HG02610 (cell line): ENCODE results near the gene MAD1L1.

Source experiments
- ATAC-seq: cut with Tn5 transposase; IDR thresholded peaks from one replicate; pipeline ENCODE4 v1.9.1; 2021; ENCODE audit warnings: mild to moderate bottlenecking, moderate library complexity; ENCODE audit not compliant: unreplicated experiment

Gene MAD1L1

DNA sequence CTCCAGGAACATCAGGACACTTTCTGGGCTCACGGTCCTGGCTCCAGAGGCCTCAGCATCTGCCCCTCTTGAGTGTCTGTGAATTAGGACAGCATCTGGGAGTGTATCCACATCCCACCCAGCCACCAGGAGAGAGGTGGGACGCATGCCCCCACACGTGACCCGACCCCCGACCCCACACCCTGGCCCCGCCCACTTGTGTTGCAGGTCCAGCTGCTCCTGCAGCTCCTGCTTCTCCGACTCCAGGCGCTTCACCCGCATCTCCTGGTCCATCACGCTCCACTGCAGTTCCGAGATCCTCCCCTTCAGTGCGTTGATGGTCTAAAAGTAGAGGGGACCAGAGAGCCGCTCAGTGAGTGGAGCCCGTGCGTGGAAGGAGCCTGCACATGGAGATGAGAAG lies 13.6 kb downstream of the MAD1L1 start:
- ATAC-seq = no peak

DNA sequence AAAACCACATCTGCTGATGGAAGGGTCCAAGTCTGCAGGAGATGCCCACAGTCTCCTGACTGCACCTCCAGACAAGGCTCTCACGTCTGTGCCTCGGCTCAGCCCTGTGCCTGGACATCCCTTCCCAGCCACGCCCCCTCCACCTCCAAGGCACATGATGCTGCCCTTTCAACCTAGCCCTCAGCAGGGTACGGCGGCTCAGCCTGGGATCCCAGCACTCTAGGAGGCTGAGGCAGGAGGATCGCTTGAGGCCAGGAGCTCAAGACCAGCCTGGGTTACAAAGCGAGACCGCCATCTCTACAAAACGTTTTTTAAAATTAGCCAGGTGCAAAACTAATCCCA lies 14.3 kb downstream of the MAD1L1 start:
- ATAC-seq = no peak

DNA sequence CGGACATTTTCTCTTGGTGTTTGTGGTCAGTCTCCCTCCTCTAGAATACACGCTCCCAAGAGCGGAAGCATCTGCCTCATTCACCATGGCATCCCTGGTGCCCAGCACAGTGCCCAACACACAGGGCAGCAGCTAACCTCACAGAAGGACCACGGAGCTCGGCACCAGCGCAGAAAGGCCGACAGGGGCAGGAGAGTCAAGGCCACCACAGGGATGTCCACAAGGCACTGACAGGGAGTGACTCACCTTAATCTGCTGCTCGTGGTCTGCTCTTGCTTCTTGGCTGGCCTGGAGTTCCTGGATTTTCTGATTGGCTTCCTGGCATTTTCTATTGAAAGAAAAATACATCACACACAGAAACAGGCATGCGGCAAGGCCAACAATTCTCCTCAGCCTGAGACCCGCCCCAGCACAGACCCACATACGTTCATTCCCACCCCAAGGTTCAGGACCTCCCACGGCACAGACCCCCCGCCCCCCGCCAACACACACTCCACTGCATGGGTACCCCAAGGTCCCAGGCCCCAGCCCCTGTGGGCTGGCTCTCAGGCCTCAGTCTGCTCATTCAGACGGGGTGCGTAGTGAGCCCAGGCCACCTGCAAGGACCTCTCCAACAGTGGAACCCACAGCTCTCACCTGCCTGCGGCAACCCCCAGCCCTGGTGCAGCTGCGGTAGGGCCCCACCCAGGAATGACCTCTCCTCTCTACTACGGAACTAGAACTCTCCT lies 14.9 kb downstream of the MAD1L1 start:
- no peak for ATAC-seq

DNA sequence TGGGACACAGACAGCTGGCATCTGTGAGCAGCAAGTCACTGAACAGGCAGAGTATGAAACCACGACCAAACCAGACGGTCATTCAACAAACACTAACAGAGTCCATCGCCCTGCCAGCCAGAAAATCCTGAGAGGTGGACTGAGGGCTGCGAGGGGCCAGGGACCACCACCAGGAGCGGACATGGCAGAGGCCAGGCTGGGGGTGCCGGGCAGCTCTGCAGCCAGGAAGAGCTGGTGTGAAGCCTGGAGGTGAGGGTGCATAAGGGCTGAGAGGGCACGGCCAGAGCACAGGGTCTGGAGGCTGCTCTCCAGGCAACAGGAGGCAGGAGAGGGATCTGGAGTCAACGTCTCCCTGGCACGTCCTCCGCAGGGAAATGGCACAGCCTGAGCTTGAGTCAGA lies 15.5 kb downstream of the MAD1L1 start:
- no peak for ATAC-seq

DNA sequence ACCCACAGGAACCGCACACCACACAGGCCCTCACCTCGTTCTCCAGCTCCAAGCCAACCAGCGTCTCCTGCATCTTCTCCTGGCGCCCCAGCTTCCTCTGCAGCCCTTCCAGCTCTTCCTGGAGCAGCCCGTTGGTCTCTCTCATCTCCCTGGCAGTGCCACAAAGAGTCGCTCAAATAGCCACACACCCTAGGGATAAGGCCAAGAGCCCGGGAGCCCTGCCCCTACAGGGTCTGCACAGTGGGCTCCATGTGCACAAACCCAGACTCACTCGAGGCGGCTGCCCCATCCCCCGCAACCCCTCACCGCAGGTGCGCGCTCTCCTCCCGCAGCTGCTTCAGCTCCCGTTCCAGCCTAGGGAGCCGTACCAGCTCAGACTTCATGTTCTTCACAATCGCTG lies 16.9 kb downstream of the MAD1L1 start:
- ATAC-seq = no peak

DNA sequence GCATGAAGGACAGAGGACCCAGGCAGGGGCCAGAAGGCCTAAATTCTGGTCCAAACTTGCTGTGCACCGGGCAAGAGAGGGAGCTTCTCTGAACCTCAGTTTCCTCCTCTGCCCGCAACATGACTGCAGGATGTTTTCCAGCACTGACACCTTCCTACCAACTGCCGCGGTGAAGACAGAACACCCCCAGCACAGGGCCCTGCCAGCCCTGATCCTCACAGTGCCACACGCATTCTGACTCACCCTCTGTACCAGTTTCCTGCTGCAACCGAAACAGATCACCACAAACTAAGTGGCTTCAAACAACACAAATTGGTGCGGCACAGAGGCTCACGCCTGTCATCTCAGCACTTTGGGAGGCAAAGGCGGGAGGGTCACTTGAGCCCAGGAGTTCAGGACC lies 18.1 kb downstream of the MAD1L1 start:
- no peak for ATAC-seq

DNA sequence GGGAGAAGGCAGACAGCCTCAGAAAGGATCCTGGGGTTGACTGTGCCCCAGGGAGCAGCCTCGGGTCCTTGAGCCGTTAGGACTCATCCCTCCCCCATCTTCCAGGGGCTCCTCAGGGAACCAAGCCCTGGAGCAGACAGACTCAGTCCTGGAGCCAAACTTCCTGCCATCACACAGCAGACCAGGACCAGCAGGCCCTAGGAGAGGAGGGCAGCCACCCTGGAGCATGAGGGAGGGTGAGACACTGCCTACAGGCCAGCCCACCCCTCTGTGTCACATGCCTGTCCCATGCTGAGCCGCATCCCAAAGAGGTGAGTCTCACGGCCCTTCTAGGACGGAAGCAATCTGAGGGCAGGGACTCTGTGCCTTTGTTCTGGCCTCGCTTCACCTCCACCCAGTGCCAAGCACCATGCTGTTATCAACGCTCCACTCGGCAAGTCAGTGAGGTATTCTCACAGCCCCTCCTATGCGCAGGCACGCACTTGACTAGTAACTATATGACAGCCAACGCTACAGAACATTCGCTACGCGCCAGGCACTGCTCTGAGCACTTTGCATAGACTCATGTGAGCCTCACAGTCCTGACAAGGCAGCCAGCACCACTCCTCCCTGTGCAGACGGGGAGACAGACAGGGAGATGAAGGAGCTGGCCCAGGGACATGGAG lies 19.1 kb downstream of the MAD1L1 start:
- ATAC-seq = no peak

DNA sequence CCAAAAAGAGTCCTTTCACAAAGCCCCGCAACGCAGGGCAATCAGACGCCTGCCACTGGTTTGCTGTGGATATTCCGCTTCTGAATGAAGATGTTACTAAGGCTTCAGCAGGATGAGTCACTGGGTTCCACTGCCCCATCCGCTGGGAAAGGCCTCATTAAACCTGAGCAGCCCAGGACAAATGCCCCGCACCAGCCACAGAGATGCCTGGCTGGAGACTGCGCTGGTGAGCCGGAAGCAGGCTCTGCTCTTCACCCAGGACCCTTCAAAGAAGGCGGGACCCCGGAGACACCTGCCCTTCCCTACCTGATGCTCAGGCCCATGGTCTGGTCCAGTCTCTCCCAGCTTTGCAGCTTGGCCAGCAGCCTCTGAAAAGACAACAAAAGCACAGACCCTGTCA lies 19.8 kb downstream of the MAD1L1 start:
- ATAC-seq = no peak

DNA sequence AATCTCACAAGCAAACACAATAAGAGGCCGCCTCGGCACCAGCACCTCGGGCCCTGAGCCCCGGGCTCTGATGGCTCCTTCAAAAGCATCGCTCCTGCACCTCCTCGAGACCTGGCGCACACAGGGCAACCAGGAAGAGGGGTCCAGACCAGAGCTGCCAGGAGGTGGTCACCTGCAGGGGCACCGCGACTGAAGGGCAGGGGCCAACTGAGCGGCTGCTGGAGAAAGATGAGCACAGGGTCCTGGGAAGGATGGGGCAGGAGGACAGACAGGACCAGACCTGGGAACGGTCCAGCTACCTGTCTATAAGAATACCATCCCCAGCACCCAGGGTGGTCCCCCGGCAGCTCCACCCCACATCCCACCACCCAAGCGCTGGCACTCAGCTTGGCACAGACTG lies 20.8 kb downstream of the MAD1L1 start:
- ATAC-seq = no peak

DNA sequence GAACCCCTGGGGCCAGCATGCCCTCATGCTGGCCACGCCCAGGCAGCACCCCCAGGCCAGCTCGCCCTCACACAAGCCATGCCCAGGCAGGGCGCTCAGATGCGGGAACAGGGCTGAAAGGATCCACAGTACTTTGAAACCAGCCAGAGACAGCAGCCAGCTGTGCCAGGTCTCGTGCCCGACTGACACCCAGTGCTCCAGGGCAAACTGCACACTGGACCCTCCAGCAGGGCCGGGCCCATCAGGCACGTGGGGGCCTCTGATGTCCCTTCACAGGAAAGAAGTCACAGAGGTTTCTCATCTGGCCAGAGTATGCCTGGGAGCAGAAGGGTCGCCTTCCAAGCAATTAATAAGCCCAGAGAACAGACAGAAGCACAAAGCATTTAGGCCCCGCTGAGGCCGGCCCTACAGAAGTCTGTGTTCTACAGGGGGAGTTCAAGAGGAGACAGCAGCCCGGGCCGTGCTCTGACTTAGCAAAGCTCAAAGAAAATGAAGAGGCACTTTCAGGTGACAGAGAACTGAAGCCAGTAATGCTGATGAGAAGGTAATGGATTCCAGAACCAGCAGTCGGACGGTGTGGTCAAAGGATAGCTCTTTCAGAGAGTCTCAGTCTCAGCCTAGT lies 21.4 kb downstream of the MAD1L1 start:
- no peak for ATAC-seq

DNA sequence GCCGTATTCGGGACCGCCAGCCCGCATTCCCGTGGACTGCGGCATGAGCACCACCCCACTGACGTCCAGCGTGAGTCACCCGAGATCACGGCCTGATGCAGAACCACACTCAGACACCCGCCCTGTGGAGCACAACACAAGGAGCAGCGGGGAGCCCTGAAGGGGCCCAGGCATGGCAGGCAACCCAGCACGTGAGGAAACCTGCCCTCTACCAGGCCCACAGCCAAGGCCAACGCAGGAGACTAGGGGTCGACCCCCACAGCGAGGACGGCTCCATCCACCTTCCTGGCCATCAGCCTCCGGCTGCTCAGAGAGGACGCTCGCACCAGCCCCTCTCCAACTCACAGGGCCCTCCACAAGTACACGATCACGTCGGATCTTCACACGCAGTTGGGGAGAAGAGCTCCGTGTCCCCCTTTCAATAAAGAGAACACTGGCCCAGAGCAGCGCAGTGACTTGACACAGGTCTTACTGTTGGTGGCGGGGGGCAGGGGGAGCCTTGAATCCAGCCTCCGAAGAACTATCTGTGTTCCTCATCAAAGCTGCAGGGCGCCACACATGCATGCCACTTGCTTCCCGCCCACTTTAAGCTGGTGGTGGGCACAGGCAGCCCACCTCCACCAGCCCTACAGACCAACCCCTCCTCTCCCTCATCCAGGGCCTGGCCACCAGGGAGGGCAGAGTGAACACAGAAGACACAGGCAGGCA lies 22.0 kb downstream of the MAD1L1 start:
- ATAC-seq = no peak

DNA sequence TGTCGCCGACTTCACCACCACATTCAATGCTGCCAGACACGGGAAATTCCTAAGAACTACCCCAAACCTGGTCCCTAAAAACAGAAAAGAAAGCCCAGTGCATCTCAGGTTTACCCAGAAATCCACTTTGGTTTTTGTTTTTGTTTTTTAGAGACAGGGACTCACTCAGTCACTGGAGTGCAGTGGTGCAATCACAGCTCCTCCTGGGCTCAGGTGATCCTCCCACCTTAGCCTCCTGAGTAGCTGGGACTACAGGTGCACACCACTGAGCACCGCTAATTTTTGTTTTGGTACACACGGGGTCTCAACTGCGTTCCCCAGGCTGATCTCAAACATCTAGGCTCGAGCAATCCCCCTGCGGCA lies 22.8 kb downstream of the MAD1L1 start:
- no peak for ATAC-seq

DNA sequence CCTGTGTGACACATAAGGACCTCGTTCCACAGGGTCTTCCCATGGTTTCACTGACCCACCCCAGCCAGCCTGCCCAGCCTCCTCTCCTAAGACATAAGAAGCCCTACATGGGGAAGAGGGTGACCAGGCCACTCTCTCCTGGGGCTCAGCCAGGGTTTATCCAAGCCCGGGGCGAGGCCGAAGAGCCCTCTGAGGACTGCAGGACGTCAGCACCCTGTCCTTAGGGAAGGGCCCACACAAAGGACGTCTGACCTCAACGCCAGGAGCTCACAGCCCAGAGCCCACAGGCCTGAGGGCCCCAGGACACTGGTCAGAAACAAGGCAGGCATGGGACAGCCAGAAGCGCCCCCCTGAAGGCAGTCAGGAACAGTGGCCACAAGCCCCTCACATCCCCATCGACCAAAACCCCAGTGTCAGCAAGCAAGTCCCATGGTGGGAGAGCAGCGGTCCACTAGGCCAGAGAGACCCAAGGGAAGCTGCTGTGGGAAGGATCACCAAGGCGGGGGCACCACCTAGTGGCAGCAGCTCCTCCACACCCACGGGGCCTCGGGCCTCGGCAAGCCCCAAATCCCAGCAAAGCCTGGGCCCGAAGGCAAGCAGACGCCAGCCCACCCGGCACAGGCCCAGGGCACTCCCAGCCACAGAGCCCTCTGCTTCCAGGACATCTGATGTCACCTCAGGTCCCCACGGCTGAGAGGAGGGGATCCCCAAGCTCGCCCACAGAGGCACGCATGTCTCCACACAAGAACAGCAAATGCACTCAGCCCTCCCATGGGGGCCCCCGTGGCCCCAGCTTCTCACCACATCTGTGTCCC lies 23.4 kb downstream of the MAD1L1 start:
- peak; percentile 72 for ATAC-seq

DNA sequence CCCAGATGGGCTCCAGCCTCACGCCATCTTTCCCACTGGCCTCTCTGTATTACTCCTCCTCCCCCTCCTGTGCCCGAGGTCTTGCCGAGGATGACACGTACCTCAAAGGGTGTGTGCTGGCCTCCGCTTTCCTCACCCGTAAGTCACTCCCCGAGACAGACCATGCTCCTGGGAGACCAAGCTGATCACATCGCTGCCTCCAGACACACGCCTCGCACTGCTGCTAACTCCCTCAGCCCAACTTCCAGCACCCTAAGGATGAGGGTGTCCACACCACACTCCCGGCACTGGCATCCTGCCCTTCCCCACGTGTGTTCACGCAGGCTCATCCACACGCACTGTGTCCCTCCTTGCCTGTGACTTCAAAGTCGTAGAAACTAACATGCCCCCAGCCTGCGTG lies 24.0 kb downstream of the MAD1L1 start:
- no peak for ATAC-seq

DNA sequence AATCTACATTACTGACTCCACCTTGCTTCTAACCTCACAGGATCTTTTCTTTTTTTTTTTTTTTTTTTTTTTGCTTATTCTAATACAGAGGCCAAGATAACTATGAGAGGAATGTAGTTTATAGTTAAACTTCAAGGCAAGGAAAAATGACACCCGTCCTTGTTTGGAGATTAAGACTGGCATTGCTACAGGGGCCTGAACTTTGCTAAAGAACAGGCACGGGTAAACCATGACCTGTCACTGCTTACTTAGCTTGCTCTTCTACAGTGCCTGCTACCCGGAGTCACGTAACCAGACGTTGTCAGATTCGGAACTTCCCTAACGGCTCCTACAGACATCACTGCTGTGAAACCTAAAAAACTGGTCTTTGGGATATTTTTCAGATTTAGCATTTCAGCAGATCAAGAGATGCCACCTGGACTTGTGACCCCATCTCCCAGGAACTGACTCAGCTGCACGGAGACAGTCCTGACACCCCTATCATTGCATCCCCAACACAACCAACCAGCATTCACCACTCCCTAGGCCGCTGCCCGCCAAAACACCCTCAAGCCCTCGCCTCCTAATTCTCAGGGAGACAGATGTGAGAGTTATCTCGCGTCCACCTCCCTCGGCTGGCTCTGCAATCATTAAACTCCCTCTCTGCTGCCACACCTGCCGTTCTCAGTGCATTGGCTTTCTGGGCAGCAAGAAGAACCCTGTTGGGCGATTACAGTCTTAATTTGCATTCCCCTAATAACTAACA lies 27.5 kb downstream of the MAD1L1 start:
- no peak for ATAC-seq

DNA sequence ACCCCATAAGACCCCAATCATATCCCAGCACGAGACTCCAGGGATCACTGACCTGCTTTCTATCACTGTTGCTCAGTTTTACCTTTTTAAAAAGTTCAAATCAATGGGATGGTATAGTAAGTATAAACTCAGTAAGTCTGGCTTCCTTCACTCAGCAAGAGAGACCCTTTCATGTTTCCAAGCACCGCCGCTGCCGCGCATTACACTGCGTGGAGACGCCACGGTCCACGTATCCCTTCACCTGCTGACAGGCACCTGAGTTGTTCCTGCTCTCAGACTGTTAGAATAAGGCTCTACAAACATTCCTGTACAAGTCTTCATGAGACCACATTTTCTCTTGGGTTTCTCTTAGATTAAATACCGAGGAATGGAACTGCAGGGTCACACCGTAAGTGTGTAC lies 28.3 kb downstream of the MAD1L1 start:
- ATAC-seq = no peak

DNA sequence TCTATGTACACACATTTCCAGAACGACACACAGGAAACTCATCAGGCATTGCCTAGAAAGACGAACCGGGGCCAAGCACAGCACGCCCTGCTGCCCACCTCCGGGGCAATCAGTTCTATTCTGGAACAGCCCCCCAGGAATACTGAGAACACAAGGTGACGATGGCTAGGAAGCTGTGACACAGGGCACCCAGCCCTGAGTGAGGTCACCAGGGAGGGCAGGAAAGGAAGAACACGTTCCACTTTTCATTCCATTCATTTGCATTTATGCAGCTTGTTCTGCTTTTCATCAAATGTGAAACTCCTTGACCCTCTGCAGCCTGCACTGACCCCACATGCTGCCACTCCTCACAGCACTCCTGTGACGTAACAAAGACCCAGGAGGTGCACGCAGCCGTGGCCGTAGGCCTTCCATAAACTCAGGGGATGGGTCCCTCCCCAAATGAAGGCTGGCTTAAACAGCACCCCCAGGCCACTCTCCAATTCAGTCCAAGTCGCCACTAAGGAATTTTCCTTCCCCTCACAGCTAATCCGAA lies 28.9 kb downstream of the MAD1L1 start:
- no peak for ATAC-seq

DNA sequence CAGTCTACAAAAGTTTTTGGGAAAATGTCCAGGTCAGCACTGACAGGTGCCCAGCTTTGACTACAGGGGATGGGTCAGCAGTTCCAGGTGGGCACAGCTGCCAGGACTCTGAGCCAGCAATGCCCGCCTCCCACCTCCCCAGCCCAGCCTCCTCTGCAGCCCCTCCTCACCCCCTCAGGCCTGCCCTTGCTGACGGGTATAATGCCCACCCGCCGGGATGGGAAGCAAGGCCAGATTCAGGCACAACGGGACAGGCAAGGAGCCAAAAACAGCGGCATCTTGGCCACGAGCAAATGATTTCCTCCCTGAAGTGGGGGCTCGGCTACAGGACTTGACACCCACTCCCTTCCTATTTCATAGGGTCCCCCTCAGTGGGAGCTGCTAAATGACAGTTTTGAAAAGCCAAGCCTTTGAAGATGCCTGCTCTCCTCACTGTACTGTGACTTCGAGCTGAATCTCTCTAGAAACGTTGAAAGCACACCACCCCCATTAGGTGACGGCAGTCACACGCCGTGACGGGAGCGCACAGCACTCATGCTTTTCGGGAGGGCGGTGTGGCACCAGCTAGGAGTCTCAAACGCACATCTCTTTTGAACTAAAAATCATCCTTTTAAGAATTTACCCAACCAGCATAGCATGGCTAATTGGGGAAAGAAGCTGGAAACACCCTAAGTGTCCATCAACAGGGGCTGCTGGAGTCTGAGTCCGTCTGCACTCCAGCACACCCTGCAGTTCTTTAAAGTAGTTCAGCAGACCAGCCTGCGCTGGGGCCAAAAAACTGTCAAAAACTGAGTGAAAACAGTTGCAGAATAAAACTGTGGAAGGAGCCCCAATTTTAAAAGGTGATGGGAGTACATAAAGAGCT lies 29.6 kb downstream of the MAD1L1 start:
- no peak for ATAC-seq

DNA sequence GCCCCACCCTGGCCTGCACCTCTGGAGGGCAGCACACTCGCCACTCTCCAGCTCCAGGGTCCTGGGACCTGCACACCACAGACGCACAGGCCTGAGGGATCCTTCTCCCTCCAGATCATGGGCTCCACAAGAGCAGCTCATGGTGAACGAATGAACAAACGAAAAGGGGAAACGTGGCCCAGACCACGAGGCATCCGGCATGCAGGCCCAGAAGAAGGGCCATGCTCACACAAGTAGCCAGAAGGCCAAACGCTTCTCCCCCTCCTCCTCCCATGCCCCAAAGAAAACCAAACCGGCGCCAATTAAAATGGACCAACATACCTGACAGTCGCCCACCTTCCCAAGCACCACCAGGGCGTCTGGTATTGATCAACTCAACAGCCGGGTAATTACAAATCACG lies 30.4 kb downstream of the MAD1L1 start:
- no peak for ATAC-seq
